ENCODE measurements around the gene PGC. TPM values are rescaled to one million over a fixed set of nuclear protein-coding genes. Genes with fewer than 3 reads are reported as not detected.

Gene PGC
- total and polyA plus RNA-seq, 2 of the 8 experiments (the other 6 are each of a cell fraction or from before 2014, with no cell fraction given) = 0.09 TPM; not detected in 1

DNA sequence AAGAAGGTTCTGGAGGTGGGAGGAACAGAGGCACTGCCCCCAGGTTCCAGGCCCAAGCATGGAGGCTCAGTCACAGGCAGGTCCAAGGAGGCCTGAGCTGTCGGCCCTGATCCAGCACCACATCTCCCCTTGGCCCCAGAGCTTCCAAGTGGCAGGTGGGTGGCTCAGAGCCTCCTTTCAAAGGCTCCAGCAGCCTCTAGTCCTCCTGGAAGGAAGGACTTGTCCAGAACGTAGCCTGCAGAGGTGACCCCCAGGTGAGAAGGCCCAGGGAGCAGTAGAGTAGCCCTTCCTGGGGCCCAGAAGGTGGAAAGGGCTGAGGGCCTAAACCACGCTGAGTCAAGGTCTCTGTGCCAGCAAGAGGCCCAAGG, 19.5 kb downstream of the PGC start:
- Histone ChIP-seq H2AFZ (ENCODE audit: low read length) (no peak overlapping the region), H3K56ac (replicated peaks; ENCODE audit: insufficient read length, low read depth, low read length) (no peak overlapping the region), H3K27me3 (replicated peaks in 1 of 4; ENCODE audit: control insufficient read depth in 3 of 4, extremely low read depth in 1 of 4, insufficient read depth in 3 of 4, low read length in 3 of 4) (peaks cover 0 to 3% (median 0%) of the 10 kb centered on the region in 4 experiments; a peak in 1 of 7 replicates), H4K5ac (ENCODE audit: insufficient read length, low read depth, low read length) (no peak overlapping the region), H3K23ac (ENCODE audit: insufficient read length) (no peak overlapping the region), H3K79me2 (ENCODE audit: control insufficient read depth in 1 of 2, insufficient read depth in 2 of 2, low read length in 2 of 2) (no peaks in the 10 kb centered on the region), H3K14ac (ENCODE audit: insufficient read length) (no peak overlapping the region), H3K4me1 (replicated peaks in 1 of 4; ENCODE audit: control insufficient read depth in 3 of 4, insufficient read depth in 4 of 4, low read length in 3 of 4) (peaks cover 11 to 35% (median 20%) of the 10 kb centered on the region in 4 experiments), H4K20me1 (replicated peaks in 1 of 2; ENCODE audit: control insufficient read depth in 1 of 2, insufficient read depth in 2 of 2, low read length in 2 of 2) (peaks cover 0 to 1% of the 10 kb centered on the region in 2 experiments), H2BK120ac (replicated peaks; ENCODE audit: low read depth, low read length) (no peak overlapping the region), H3K9ac (replicated peaks in 1 of 4; ENCODE audit: extremely low read depth in 1 of 4, low read depth in 3 of 4, low read length in 3 of 4) (no peak overlapping the region), H3K36me3 (ENCODE audit: control insufficient read depth in 2 of 4, insufficient read depth in 4 of 4, low read length in 3 of 4) (no peaks in the 10 kb centered on the region), H3K23me2 (ENCODE audit: low read depth, low read length) (no peaks in the 10 kb centered on the region), H3K18ac (ENCODE audit: extremely low read depth, low read length) (no peak overlapping the region), H2BK5ac (ENCODE audit: low read depth, low read length) (no peak overlapping the region), H3K4ac (replicated peaks; ENCODE audit: insufficient read length, low read depth, low read length) (no peak overlapping the region), H3K4me2 (ENCODE audit: insufficient read depth in 1 of 2, low read depth in 2 of 2, low read length in 2 of 2) (no peak overlapping the region), H3K79me1 (ENCODE audit: low read depth, low read length) (no peaks in the 10 kb centered on the region), H2AK5ac (ENCODE audit: low read depth, low read length) (no peak overlapping the region), H2BK20ac (ENCODE audit: low read length) (no peak overlapping the region), H4K8ac (ENCODE audit: extremely low read depth, insufficient read depth, low read length) (no peak overlapping the region), H4K91ac (replicated peaks; ENCODE audit: insufficient read length, low read length) (no peak overlapping the region), H2BK15ac (ENCODE audit: low read length) (no peak overlapping the region), H3K4me3 (ENCODE audit: extremely low read depth in 1 of 4, insufficient read depth in 2 of 4, low read depth in 3 of 4, low read length in 4 of 4) (no peak overlapping the region), H3K27ac (ENCODE audit: low read depth, low read length) (no peak overlapping the region), H3K9me3 (ENCODE audit: insufficient read depth in 2 of 2, low read depth in 1 of 2, low read length in 1 of 2) (no peaks in the 10 kb centered on the region), H2BK12ac (ENCODE audit: low read depth, low read length) (no peak overlapping the region)
- DNase-seq (ENCODE audit: low read depth in 1 of 2, low spot score in 2 of 2) (no peak), FAIRE-seq (no peak)
- POLR2A ChIA-PET (ENCODE audit: partially characterized antibody) = interaction anchor here (0.9 to 1.4 kb wide), 2 partner anchors 9 to 26 kb away, joined by 3 read pairs; no protein-coding TSS in a partner anchor
- CTCF ChIA-PET (ENCODE audit: partially characterized antibody) = interaction anchor here (0.6 to 1.6 kb wide), 3 partner anchors 11 to 49 kb away, joined by 3 to 4 read pairs (median 4); no protein-coding TSS in a partner anchor
- 94% methylated on average over 2 of the region's 3 CpGs; no CpG with 5 or more reads in 1 of the 2 experiments for WGBS, 2 experiments (ENCODE audit: extremely low coverage in 1 of 2, insufficient coverage in 1 of 2, insufficient read length in 1 of 2, insufficient replicate concordance in 2 of 2, low coverage in 1 of 2, low lambda C conversion rate in 2 of 2, missing lambda C conversion rate in 1 of 2)
- TF ChIP-seq TBP (IDR thresholded peaks at IDR 0.05; ENCODE audit: low read depth, low read length) = no peak
- TF ChIP-seq HDAC6 (IDR thresholded peaks at IDR 0.05; ENCODE audit: low read depth, low read length) = no peak
- TF ChIP-seq, protein P1, sequence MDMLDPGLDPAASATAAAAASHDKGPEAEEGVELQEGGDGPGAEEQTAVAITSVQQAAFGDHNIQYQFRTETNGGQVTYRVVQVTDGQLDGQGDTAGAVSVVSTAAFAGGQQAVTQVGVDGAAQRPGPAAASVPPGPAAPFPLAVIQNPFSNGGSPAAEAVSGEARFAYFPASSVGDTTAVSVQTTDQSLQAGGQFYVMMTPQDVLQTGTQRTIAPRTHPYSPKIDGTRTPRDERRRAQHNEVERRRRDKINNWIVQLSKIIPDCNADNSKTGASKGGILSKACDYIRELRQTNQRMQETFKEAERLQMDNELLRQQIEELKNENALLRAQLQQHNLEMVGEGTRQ (IDR thresholded peaks at IDR 0.05; ENCODE audit: low read length) = no peak
- no peak for TF ChIP-seq NANOG (IDR thresholded peaks at IDR 0.05; ENCODE audit: insufficient read depth, low read depth, low read length, poor library complexity, severe bottlenecking)
- TF ChIP-seq SRF (IDR thresholded peaks at IDR 0.05; ENCODE audit: low read depth, low read length) = no peak
- no peak for TF ChIP-seq PHF8 (conservative IDR thresholded peaks at IDR 0.05; ENCODE audit: low read depth, low read length)
- no peak for TF ChIP-seq TAF1 (IDR thresholded peaks at IDR 0.05; ENCODE audit: low read depth, low read length)
- TF ChIP-seq RXRA (IDR thresholded peaks at IDR 0.05; ENCODE audit: insufficient read depth, low read depth, low read length) = no peak
- TF ChIP-seq FOSL1 (IDR thresholded peaks at IDR 0.05; ENCODE audit: insufficient read depth, low read depth, low read length) = no peak
- TF ChIP-seq SIRT6 (IDR thresholded peaks at IDR 0.05; ENCODE audit: low read length) = no peak
- TF ChIP-seq, protein P2, sequence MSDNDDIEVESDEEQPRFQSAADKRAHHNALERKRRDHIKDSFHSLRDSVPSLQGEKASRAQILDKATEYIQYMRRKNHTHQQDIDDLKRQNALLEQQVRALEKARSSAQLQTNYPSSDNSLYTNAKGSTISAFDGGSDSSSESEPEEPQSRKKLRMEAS (IDR thresholded peaks at IDR 0.05) = no peak

Data from H1 (cell line).